Brain pericyte (primary cell): ENCODE results near the gene GBE1.
"Not testable (repeated sequence)": the region's sequence is repeated elsewhere in the genome, so short reads cannot be mapped to it uniquely, and the experiment has no call there.

Source experiments
- DNase-seq: peaks from one replicate; pipeline ENCODE4 v3.0.0-alpha.2; 2012; ENCODE audit warnings: low read depth, low spot score

GBE1 gene

GRCh38 chr3:81753416-81754027 lies 7.9 kb downstream of the GBE1 start:
- no peak for DNase-seq

- no peak for DNase-seq
These were observed 8.8 kb downstream of the GBE1 start for GRCh38 chr3:81752604-81753003.

- DNase-seq, result no peak
These were observed 12.2 kb downstream of the GBE1 start for GRCh38 chr3:81749265-81749664.

- not testable (repeated sequence) for DNase-seq
These were observed 14.2 kb downstream of the GBE1 start for GRCh38 chr3:81747280-81747679.

- no peak for DNase-seq
These were observed 17.1 kb downstream of the GBE1 start for GRCh38 chr3:81744366-81744765.

- DNase-seq, result peak; percentile 71
These were observed 18.1 kb downstream of the GBE1 start for GRCh38 chr3:81743096-81744025.

GRCh38 chr3:81742581-81742980 lies 18.9 kb downstream of the GBE1 start:
- DNase-seq, result no peak

- DNase-seq, result no peak
These were observed 20.2 kb downstream of the GBE1 start for GRCh38 chr3:81741216-81741615.

GRCh38 chr3:81740731-81741130 lies 20.7 kb downstream of the GBE1 start:
- no peak for DNase-seq

GRCh38 chr3:81735334-81735733 lies 26.1 kb downstream of the GBE1 start:
- no peak for DNase-seq

GRCh38 chr3:81734742-81735141 lies 26.7 kb downstream of the GBE1 start:
- no peak for DNase-seq

- DNase-seq, result no peak
These were observed 28.8 kb downstream of the GBE1 start for GRCh38 chr3:81732642-81733041.

GRCh38 chr3:81728766-81729544 lies 32.5 kb downstream of the GBE1 start:
- no peak for DNase-seq

- no peak for DNase-seq
These were observed 34.7 kb downstream of the GBE1 start for GRCh38 chr3:81726735-81727134.

GRCh38 chr3:81726132-81726531 lies 35.3 kb downstream of the GBE1 start:
- no peak for DNase-seq

GRCh38 chr3:81723732-81724313 lies 37.6 kb downstream of the GBE1 start:
- no peak for DNase-seq

- no peak for DNase-seq
These were observed 43.1 kb downstream of the GBE1 start for GRCh38 chr3:81718311-81718710.

GRCh38 chr3:81716870-81717509 lies 44.5 kb downstream of the GBE1 start:
- DNase-seq, result no peak

- DNase-seq, result no peak
These were observed 48.4 kb downstream of the GBE1 start for GRCh38 chr3:81713031-81713430.

- no peak for DNase-seq
These were observed 51.8 kb downstream of the GBE1 start for GRCh38 chr3:81709606-81710005.

- no peak for DNase-seq
These were observed 53.4 kb downstream of the GBE1 start for GRCh38 chr3:81707996-81708395.
